Keratinocyte (primary cell): Measurements from ENCODE around the gene CLBA1. TPM values are rescaled to one million over a fixed set of nuclear protein-coding genes. Genes with fewer than 3 reads are reported as not detected.

ENCODE experiments used
- DNase-seq: peaks from one replicate; pipeline ENCODE4 v3.0.0-alpha.2; 2011; ENCODE audit warnings: low read depth, missing footprints, low spot score
- FAIRE-seq: peaks from 2 replicates; lab custom pipeline; 2011; peaks lifted over from hg19 to GRCh38; lab: Jason Lieb, UNC
- H2AFZ ChIP-seq: 2 replicates; pipeline ENCODE4 v1.6.0; 2012; ENCODE audit warnings: low read length, control low read depth, inconsistent platforms; ENCODE audit not compliant: control insufficient read depth
- H3K27ac ChIP-seq: 2 replicates; pipeline ENCODE4 v1.5.1; 2011; ENCODE audit warnings: low read length; ENCODE audit not compliant: control insufficient read depth, insufficient read depth
- H3K27me3 ChIP-seq: 3 replicates; pipeline ENCODE4 v1.6.0; 2011; ENCODE audit warnings: low read length; ENCODE audit not compliant: control insufficient read depth, insufficient read depth; ENCODE audit errors: extremely low read depth
- H3K36me3 ChIP-seq, 2 experiments: 2 replicates in 1 of 2; 3 replicates in 1 of 2; pipeline ENCODE4 v1.5.1; 2011; ENCODE audit warnings: low read length in 2 of 2, mild to moderate bottlenecking in 1 of 2; ENCODE audit not compliant: control insufficient read depth in 2 of 2, insufficient read depth in 2 of 2; ENCODE audit errors: extremely low read depth in 1 of 2
- H3K4me1 ChIP-seq: 3 replicates; pipeline ENCODE4 v1.5.1; 2011; ENCODE audit warnings: low read length; ENCODE audit not compliant: control insufficient read depth, insufficient read depth; ENCODE audit errors: extremely low read depth
- H3K4me2 ChIP-seq: 3 replicates; pipeline ENCODE4 v1.6.0; 2011; ENCODE audit warnings: low read depth, low read length; ENCODE audit not compliant: control insufficient read depth, insufficient read depth; ENCODE audit errors: extremely low read depth
- H3K4me3 ChIP-seq, 3 experiments: fragments of 200-600 bp in 1 of 3; sonication (generic) in 1 of 3; 2 replicates in 2 of 3; 3 replicates in 1 of 3; pipeline ENCODE4 v1.5.1; 2011 to 2016; ENCODE audit warnings: low read length in 3 of 3, mild to moderate bottlenecking in 3 of 3, control low read depth in 2 of 3, inconsistent platforms in 1 of 3, low read depth in 1 of 3, mixed read lengths in 1 of 3, mixed run types in 1 of 3, moderate library complexity in 1 of 3; ENCODE audit not compliant: control insufficient read depth in 2 of 3, insufficient read depth in 2 of 3; ENCODE audit errors: extremely low read depth in 1 of 3
- H3K79me2 ChIP-seq: 2 replicates; pipeline ENCODE4 v1.6.0; 2012; ENCODE audit warnings: low read length; ENCODE audit not compliant: control insufficient read depth, insufficient read depth
- H3K9ac ChIP-seq: 3 replicates; pipeline ENCODE4 v1.6.0; 2011; ENCODE audit warnings: low read length; ENCODE audit not compliant: control insufficient read depth, insufficient read depth; ENCODE audit errors: extremely low read depth
- H3K9me1 ChIP-seq: 3 replicates; pipeline ENCODE4 v1.6.0; 2011; ENCODE audit warnings: low read length; ENCODE audit not compliant: control insufficient read depth, insufficient read depth; ENCODE audit errors: extremely low read depth
- H3K9me3 ChIP-seq: 2 replicates; pipeline ENCODE4 v1.5.1; 2012; ENCODE audit warnings: low read depth, low read length; ENCODE audit not compliant: control insufficient read depth
- H4K20me1 ChIP-seq: 3 replicates; pipeline ENCODE4 v1.6.0; 2011; ENCODE audit warnings: low read length; ENCODE audit not compliant: control insufficient read depth, insufficient read depth; ENCODE audit errors: extremely low read depth
- CTCF ChIP-seq, 3 experiments: IDR thresholded peaks in 1 of 3; conservative IDR thresholded peaks in 1 of 3; optimal IDR thresholded peaks in 1 of 3; 2 replicates in 2 of 3; 3 replicates in 1 of 3; pipeline versions ENCODE3 to v1.5.1; 2011; ENCODE audit warnings: low read length in 3 of 3, mild to moderate bottlenecking in 3 of 3, moderate library complexity in 2 of 3, control low read depth in 1 of 3, inconsistent platforms in 1 of 3; ENCODE audit not compliant: insufficient read depth in 2 of 3; ENCODE audit errors: extremely low read depth in 1 of 3
- EZH2 ChIP-seq: IDR thresholded peaks from one replicate; pipeline ENCODE4 v1.6.1; 2012; ENCODE audit warnings: inconsistent platforms, mild to moderate bottlenecking, low read length, moderate library complexity
- dilution Hi-C: fragments of 300-500 bp; cut with MboI; formaldehyde crosslinking; loops from one replicate; pipeline ENCODE4 v1.7.0; 2020; ENCODE audit warnings: low sequenced_read_pairs; ENCODE audit not compliant: extremely low pct_ligation_motif_present
- polyA plus RNA-seq, 5 experiments: library from polyadenylated mRNA; depleted of rRNA in 3 of 5; stranded (reverse) in 3 of 5; stranded (forward) in 1 of 5; unstranded in 1 of 5; fragments of >200 nt; gene quantifications; 1 replicate in 1 of 5; 2 replicates in 3 of 5; 3 replicates in 1 of 5; pipeline versions ENCODE4 v1.2.1 to v1.2.3, GENCODE V29; 2011 to 2012; ENCODE audit warnings: missing spikeins in 2 of 5, low read depth in 1 of 5, low replicate concordance in 1 of 5

Gene CLBA1
- polyA plus RNA-seq, 1 donor (not counting 4 experiments of a cell fraction or from before 2014, with no cell fraction given): 8.6 TPM

- peaks cover 20 to 22% of the 10 kb centered on the region in 2 experiments for H3K36me3 ChIP-seq
Observed at GRCh38 chr14:104993306-104993705, 7.7 kb downstream of the CLBA1 start.

GRCh38 chr14:104993808-104994591, 8.4 kb downstream of the CLBA1 start:
- H3K27ac ChIP-seq: no peak overlapping the region
- no peak for TF ChIP-seq CTCF (optimal IDR thresholded peaks at IDR 0.05 in 1 of 3, IDR thresholded peaks at IDR 0.05 in 1 of 3, conservative IDR thresholded peaks at IDR 0.05 in 1 of 3; ENCODE audit: extremely low read depth in 1 of 3, insufficient read depth in 2 of 3, low read length in 3 of 3)
- no peak for TF ChIP-seq EZH2
- H3K9me1 ChIP-seq: no peaks in the 10 kb centered on the region
- no peak overlapping the region for H3K4me3 ChIP-seq
- no peak for DNase-seq
- H2AFZ ChIP-seq: no peak overlapping the region
- H3K4me2 ChIP-seq: no peak overlapping the region
- no peaks in the 10 kb centered on the region for H4K20me1 ChIP-seq
- peaks cover 20 to 22% of the 10 kb centered on the region in 2 experiments for H3K36me3 ChIP-seq
- no peaks in the 10 kb centered on the region for H3K9me3 ChIP-seq
- dilution Hi-C loops: no loop called here
- no peaks in the 10 kb centered on the region for H3K4me1 ChIP-seq
- no peak for FAIRE-seq
- no peaks in the 10 kb centered on the region for H3K79me2 ChIP-seq
- no peaks in the 10 kb centered on the region for H3K27me3 ChIP-seq
- no peak overlapping the region for H3K9ac ChIP-seq

More at GRCh38 chr14:104993306-104993705, 7.7 kb downstream of the CLBA1 start:
- TF ChIP-seq EZH2: no peak
- TF ChIP-seq CTCF (optimal IDR thresholded peaks at IDR 0.05 in 1 of 3, IDR thresholded peaks at IDR 0.05 in 1 of 3, conservative IDR thresholded peaks at IDR 0.05 in 1 of 3; ENCODE audit: extremely low read depth in 1 of 3, insufficient read depth in 2 of 3, low read length in 3 of 3): no peak
- no peaks in the 10 kb centered on the region for H3K9me1 ChIP-seq
- DNase-seq: no peak
- no peaks in the 10 kb centered on the region for H3K27me3 ChIP-seq
- H4K20me1 ChIP-seq: no peaks in the 10 kb centered on the region
- FAIRE-seq: no peak
- H3K9ac ChIP-seq: no peak overlapping the region
- no peak overlapping the region for H3K4me3 ChIP-seq
- no peak overlapping the region for H3K4me2 ChIP-seq
- H3K27ac ChIP-seq: no peak overlapping the region
- no peaks in the 10 kb centered on the region for H3K4me1 ChIP-seq
- H2AFZ ChIP-seq: no peak overlapping the region
- no peaks in the 10 kb centered on the region for H3K9me3 ChIP-seq
- no peaks in the 10 kb centered on the region for H3K79me2 ChIP-seq
- dilution Hi-C loops: no loop called here
